Thyroid gland (tissue), 4 donors: ENCODE measurements around the gene CASP10.

Experiments
- POLR2A ChIP-seq, 2 donors: fragments of 450-650 bp; IDR thresholded peaks; one replicate each; pipeline ENCODE4 v1.6.1; 2017; ENCODE audit warnings: antibody characterized with exemption in 2 of 2, mild to moderate bottlenecking in 2 of 2, moderate library complexity in 1 of 2
- TF ChIP-seq, protein P1 (sequence below), 6 experiments: fragments of 200-600 bp in 3 of 6; fragments of 450-650 bp in 3 of 6; sonication (generic) in 3 of 6; IDR thresholded peaks; one replicate each; pipeline ENCODE4 v1.5.1; 2016 to 2019; ENCODE audit warnings: antibody characterized with exemption in 6 of 6, mild to moderate bottlenecking in 2 of 6, inconsistent platforms in 1 of 6, moderate library complexity in 1 of 6

DNA sequence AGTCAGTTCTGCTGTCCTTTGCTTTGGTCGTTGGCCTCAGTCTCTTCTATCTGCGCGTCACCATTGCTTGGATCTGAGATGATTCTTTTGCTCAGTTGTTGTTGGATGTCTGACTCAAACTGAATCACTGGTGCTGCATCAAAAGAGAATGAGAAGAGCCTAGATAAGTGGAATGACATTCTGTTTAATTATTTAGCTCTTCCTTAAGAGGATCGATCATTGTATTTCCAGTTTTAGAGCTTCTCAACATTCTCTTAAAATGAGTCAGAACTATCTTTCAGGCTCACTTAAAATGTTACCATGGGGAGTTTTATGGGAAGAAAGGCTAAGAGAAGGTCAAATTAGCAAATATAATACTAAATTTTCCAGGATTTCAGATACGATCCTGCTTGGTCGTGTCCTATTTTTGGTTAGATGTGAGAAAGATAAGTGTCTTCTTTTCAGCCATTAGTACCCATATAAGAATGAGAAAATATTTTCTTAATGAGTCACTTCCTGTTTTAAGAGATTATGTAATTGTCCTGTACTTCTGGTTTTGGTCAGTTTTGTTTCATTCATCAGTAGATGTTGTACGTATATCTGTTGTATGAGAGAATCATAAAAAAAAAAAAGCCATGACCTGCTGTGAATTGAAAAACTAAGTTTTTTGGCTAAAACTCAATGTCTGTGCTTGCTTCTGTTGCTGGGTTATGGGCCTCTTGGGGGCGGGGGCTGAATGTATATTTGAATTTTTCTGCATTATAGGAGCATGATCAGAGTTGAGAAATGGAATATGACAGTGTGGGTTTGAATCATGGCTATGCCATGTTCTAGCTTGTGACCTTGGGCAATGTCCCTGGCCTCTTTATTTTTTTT, 31.6 kb upstream of the CASP10 start:
- TF ChIP-seq, protein P1, sequence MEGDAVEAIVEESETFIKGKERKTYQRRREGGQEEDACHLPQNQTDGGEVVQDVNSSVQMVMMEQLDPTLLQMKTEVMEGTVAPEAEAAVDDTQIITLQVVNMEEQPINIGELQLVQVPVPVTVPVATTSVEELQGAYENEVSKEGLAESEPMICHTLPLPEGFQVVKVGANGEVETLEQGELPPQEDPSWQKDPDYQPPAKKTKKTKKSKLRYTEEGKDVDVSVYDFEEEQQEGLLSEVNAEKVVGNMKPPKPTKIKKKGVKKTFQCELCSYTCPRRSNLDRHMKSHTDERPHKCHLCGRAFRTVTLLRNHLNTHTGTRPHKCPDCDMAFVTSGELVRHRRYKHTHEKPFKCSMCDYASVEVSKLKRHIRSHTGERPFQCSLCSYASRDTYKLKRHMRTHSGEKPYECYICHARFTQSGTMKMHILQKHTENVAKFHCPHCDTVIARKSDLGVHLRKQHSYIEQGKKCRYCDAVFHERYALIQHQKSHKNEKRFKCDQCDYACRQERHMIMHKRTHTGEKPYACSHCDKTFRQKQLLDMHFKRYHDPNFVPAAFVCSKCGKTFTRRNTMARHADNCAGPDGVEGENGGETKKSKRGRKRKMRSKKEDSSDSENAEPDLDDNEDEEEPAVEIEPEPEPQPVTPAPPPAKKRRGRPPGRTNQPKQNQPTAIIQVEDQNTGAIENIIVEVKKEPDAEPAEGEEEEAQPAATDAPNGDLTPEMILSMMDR (IDR thresholded peaks at IDR 0.05), result no peak
- no peak for TF ChIP-seq POLR2A (IDR thresholded peaks at IDR 0.05)
